Stimulated activated naive CD4-positive, alpha-beta T cell treated with Interleukin-2 at 50 U/mL for 16 hours (primary cell): Measurements from ENCODE around the gene NMNAT1.
"Not testable (repeated sequence)": the region's sequence is repeated elsewhere in the genome, so short reads cannot be mapped to it uniquely, and the experiment has no call there.

Experiments used
- DNase-seq: peaks from one replicate; lab custom pipeline; 2025; lab: John Stamatoyannopoulos, UW

NMNAT1 gene

DNA sequence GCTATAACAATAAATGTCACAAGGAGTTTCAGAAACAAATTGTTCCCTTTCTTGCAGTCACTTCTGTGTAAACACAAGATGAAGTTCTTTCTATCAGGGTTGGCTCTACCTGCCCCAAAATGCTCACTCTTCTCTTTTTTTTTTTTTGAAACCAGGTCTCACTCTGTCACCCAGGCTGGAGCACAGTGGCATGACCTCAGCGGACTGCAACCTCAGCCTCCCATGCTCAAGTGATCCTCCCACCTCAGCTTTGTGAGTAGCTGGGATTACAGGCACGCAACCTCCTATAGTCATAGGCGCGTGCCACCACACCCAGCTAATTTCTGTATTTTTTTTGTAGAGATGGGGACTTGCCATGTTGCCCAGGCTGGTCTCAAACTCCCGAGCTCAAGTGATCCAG is 22.7 kb upstream of the NMNAT1 start:
- no peak for DNase-seq

GRCh38 chr1:9922342-9922741 is 20.9 kb upstream of the NMNAT1 start:
- DNase-seq: no peak

DNA sequence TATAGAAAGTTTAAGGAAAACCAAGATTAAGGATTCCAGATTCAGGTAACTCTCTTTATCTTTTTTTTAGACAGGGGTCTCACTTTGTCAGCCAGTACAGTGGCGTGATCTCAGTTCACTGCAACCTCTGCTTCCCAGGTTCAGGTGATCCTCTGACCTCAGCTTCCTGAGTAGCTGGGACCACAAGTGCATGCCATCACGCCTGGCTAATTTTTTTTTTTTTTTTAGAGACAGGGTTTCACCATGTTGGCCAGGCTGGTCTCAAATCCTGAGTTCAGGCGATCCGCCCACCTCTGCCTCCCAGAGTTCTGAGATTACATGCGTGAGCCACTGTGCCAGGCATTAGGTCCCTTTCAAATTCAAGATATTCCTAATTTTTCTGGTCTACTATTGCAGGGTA is 16.0 kb upstream of the NMNAT1 start:
- no peak for DNase-seq

GRCh38 chr1:9929431-9930385 is 13.6 kb upstream of the NMNAT1 start:
- no peak for DNase-seq

DNA sequence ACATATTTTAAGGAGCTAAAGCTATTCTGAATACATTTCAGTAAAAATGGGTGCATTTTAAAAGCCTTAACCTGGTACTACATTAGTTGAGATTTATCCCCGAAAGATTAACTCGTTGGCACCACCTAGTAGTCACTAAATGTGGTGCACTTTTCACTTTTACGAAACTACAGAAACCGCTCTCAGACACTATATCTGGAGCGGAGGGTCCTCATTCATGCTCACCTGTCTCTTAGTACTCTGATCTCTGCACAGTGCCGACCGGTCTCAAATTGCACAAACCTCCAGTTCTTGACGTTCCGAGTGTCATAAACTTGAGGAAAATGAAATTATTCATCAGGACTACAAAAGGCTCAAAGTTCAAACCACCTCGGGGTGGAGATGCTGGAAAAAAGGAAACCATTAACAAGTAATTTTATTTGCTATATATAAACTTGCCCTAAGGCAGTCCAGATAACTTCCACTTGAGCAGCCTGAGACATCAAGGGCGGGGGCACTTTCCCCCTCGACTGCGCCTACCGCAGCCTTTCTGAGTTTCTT is 806 bp upstream of the NMNAT1 start:
- no peak for DNase-seq

DNA sequence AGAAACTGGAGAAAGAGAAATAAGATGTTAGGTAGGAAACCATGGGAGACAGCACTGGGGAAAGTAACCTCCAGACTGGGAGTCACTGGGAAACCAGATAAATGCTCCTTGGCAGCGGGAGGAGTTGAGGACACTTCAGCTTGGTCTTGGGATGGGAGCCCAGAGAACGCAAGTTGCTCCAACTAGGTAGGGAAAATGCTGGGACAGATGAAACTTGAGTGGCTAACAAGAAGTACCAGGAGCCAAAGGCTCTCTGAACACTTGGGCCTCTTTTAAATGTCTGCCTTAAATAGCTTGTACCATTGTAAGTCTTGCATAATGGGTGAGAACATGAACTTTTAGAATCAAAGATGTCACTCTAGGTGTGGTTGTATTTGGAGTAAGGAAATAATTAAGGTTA is 3.0 kb downstream of the NMNAT1 start:
- DNase-seq: no peak

DNA sequence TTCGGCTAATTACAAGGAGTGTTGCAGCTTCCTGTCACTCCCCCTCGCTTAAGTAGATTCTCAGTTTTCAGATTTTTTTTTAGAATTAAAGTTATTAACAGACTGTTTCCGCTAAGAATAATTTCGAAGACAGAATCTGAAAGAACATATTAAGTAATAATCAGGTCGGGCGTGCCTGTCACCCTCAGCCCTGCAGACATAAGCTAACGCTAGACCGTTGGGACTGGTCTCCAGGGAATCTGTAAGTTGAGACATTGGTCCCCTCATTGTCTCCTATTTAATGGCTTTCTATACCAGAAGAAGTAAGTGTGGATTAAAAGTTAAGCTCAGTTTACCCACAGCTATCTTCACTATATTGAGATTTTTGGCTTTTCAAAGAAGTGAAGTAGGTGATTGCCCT is 14.5 kb downstream of the NMNAT1 start:
- DNase-seq: no peak

DNA sequence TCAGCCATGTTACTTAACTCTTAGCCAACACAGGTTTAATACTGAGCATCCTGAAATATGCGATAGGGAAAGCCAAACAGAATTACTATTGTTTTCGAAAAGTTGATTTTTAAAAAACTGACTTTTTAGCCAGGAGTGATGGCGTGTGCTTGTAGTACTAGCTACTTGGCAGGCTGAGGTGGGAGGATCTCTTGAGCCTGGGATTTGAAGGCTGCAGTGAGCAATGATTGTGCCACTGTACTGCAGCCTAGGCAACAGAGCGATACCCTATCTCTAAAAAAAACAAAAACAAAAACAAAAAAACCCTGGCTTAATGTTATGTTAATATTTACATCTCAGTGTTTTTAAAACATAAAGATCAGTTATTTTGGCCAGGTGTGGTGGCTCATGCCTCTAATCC is 16.7 kb downstream of the NMNAT1 start:
- no peak for DNase-seq

- DNase-seq: no peak
Observed at GRCh38 chr1:9960706-9961562, 17.7 kb downstream of the NMNAT1 start.

GRCh38 chr1:9984253-9984652 is 41.0 kb downstream of the NMNAT1 start:
- no peak for DNase-seq

DNA sequence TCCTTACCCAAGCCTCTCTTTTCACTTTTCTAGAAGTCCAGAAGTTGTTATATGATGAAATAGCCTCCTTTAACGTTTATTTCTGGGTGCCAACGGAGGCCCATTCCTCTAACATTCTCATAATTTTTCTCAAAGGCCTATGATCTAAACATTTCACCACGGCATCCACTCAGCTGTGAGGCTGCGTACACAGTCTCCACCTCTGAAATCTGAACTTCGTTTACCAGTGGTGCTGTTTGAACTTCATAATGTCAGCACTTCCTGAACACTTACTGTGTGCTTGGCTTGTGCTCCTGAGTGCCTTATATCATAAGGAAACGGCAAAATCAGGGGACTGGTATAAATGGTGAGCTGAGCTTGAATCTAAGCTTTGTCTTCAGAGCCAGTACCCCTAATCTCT is 41.7 kb downstream of the NMNAT1 start:
- no peak for DNase-seq

GRCh38 chr1:9989773-9990172 is 46.5 kb downstream of the NMNAT1 start:
- no peak for DNase-seq

- DNase-seq: no peak
Observed at GRCh38 chr1:9990944-9991343, 47.7 kb downstream of the NMNAT1 start.

- DNase-seq: no peak
Observed at GRCh38 chr1:9992910-9993309, 49.6 kb downstream of the NMNAT1 start.

- no peak for DNase-seq
Observed at GRCh38 chr1:9993561-9994075, 50.3 kb downstream of the NMNAT1 start.

DNA sequence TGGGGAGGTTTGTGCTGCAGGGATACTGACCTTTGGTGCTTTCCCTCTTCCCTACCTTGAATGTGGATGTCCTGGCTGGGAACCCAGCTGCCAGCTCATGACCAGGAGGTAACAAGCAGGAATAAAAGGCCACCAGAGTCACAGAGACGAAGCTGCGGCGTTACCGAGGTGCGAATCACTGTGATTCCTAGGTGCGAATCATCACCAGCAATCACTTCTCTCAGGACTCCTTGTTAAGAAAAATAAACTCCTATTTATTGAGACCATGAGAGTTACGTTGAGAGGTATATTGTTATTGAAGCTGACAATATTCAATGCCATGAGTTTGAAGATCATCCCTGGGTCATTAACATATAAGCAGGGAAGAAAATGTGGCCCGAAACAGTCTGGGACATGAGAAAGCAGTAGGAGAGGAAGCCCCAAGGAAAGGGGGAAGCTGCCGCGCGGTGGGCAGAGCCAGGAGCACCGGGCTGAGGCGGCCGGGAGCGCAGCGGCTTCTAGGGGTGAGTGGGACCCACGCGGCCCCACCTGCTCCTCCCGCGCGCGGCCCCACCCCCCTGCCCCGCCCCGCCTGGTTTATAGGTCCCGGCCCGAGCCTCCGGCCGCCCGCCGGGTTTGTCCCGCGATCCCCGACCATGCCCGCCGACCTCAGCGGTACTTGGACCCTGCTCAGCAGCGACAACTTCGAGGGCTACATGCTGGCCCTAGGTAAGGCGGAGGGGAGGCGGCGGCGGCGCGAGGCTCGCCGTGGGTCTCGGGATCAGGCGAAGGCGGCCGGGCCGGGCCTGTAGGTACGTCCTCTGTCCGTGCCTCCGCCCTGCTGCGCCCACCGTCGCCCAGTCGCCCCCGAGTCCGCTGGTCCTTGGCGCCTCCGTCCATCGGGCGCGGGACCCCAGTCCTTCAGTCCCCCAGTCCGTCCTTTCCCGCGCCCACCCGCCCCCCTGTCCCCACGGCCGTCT is 53.6 kb downstream of the NMNAT1 start, which contains the start of gene RBP7:
TSS of gene RBP7 (plus strand) at position 605 of the 959 bp plus-strand sequence. CDS start at position 636, 31 bp downstream.
- peak; percentile 6 for DNase-seq

- no peak for DNase-seq
Observed at GRCh38 chr1:10001016-10001665, 57.9 kb downstream of the NMNAT1 start.

DNA sequence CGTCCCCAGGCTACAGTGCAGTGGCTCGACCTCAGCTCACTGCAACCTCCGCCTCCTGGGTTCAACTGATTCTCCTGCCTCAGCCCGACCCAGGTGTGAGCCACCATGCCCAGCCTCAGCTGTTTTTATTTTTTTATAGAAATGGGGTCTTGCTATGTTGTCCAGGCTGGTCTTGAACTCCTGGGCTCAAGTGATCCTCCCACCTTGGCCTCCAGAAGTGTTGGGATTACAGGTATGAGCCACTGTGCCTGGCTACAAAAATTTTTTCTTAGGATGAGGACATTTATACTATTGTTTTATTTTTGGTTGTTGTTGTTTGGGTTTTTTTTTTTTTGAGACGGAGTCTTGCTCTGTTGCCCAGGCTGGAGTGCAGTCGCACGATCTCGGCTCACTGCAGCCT is 62.0 kb downstream of the NMNAT1 start:
- not testable (repeated sequence) for DNase-seq

GRCh38 chr1:10007169-10007568 is 63.9 kb downstream of the NMNAT1 start:
- DNase-seq: no peak

- DNase-seq: no peak
Observed at GRCh38 chr1:10014016-10014415, 70.7 kb downstream of the NMNAT1 start.

DNA sequence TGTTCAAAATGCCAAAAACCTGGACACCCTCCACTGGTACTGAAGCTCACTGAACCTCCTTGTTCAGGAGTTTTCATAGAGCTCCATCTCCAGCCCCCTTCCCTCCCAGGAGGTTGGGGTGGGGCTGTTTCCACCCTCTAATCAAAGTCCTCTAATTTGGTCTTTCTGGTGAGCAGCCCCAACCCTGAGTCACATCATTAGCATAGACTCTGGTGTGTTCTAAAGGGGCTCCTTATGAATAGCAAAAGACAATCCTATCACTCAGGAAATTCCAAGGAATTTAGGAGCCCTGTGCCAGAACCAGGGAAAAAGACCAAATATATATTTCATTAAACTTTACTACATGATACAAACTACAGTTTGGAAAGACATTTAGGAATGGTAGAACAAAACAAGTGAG is 76.3 kb downstream of the NMNAT1 start:
- no peak for DNase-seq
